ENCODE measurements around the gene PRIMA1.

Gene PRIMA1

DNA sequence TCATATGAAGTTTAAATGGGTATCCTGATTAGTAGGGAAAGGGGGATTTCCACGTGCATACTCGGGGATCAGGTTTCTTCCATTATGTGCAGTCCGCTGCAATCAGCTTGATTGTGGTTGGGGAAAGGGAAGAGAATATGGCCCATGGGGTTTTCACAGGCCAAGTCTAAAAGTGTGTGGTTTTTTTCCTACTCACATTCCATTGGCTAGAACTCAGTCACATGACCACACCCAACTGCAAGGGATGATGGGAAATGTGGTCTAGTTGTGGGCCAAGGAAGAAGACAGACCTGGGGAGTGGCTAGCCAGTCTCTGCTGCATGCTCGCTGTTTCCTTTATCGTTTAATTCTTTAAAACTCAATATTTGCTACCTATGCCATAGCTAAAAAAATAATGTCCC, 105.1 kb downstream of the PRIMA1 start:
- ATAC-seq (no peak), DNase-seq (no peak)
- Mint-ChIP-seq H3K4me1 (no peaks in the 10 kb centered on the region), H3K9me3 (no peaks in the 10 kb centered on the region), H3K27me3 (peaks cover 7% of the 10 kb centered on the region), H3K4me3 (no peak overlapping the region), H3K36me3 (ENCODE audit: low read depth) (no peaks in the 10 kb centered on the region), H3K27ac (no peak overlapping the region)

DNA sequence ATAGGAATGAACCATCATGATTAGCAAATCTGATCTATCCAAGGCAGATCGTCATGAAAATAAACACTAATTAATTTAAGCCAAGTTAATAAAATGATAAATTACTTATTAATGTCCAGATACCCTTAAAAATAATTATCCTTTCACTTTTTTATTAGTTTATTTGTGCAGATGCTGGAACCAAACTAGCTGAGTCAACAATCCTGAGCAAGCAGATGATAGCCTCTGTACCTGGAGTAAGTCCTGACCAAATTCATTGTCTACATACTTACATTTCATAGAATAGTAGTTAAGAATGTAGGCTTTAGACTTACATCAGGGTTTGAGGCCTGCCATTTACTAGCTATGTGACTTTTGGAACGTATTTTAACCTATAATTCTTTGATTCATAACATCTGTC, 105.8 kb downstream of the PRIMA1 start:
- H3K9me3 Mint-ChIP-seq = no peaks in the 10 kb centered on the region
- no peak for ATAC-seq
- DNase-seq = no peak
- H3K4me1 Mint-ChIP-seq = no peaks in the 10 kb centered on the region
- H3K36me3 Mint-ChIP-seq (ENCODE audit: low read depth) = no peaks in the 10 kb centered on the region
- no peak overlapping the region for H3K27ac Mint-ChIP-seq
- no peak overlapping the region for H3K4me3 Mint-ChIP-seq
- H3K27me3 Mint-ChIP-seq = peaks cover 4% of the 10 kb centered on the region

DNA sequence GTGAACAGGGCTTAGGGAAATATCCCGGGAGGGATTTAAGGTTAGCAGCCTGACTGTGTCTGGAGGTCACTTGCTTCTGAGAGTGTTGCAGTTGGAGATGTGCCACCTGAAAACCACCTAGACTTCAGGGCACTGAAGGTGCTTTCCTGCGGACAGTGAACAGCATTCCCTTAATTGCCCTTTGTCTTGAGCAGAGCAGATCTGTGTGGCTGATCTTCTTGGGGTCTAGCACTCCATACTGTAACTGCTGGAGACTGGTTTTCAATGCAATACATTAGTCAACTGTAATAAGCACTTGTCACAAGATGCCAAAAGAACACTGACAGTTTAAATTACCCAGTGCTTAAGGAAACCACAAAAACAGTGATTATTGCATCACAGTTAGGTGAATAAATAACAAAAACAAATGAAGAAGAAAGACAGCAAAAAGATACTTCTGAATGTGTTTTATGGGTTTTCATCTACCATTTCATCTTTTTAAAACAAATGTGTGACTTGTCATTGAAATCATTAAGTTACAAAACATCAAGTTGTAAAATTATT, 111.8 kb downstream of the PRIMA1 start:
- H3K27ac Mint-ChIP-seq = no peak overlapping the region
- no peaks in the 10 kb centered on the region for H3K4me1 Mint-ChIP-seq
- no peaks in the 10 kb centered on the region for H3K36me3 Mint-ChIP-seq (ENCODE audit: low read depth)
- H3K27me3 Mint-ChIP-seq = peaks cover 6% of the 10 kb centered on the region
- no peak for ATAC-seq
- no peaks in the 10 kb centered on the region for H3K9me3 Mint-ChIP-seq
- no peak for DNase-seq
- H3K4me3 Mint-ChIP-seq = no peak overlapping the region

DNA sequence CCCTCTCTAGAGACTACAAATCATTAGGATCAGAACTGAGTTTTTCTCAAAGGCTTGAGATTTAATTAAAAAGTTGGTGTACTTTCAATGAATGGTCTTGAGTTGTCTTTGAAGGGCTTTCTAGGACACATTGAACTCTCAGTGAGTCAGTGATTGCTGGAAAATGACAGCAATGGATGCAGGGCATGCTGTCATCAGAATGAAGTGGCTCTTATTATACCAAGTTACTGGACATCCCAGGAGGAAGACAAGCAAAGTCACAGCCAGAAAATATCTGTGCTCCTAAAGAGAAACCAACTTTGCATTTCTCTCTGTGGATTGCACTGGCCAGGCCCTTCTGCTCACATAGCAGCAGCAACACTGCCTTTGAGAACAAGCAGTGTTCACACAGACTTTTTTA, 112.6 kb downstream of the PRIMA1 start:
- H3K4me1 Mint-ChIP-seq = no peaks in the 10 kb centered on the region
- H3K27me3 Mint-ChIP-seq = peaks cover 6% of the 10 kb centered on the region

DNA sequence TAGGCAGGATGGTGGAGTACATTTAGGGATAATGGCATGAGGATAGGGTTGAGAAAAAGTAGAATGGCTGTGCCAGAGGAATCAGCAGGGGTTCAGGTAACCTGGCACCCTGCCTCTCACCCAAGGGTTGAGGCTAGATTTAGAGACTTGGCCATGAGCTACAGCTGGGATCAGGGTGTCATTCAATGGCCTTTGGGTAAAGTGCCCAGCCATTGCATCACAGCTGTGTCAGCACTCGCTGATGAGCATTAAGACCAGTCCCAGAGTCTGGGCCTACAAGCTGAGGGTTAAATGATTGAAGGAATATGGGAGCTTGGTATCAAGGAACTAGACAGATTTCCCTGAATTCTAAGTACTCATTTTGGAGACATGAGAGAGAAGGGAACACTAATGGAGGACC, 113.9 kb downstream of the PRIMA1 start:
- no peak overlapping the region for H3K27ac Mint-ChIP-seq
- H3K27me3 Mint-ChIP-seq = peaks cover 6% of the 10 kb centered on the region
- H3K9me3 Mint-ChIP-seq = no peaks in the 10 kb centered on the region
- H3K4me1 Mint-ChIP-seq = no peaks in the 10 kb centered on the region
- ATAC-seq (no peak), DNase-seq (no peak)
- no peak overlapping the region for H3K4me3 Mint-ChIP-seq
- no peaks in the 10 kb centered on the region for H3K36me3 Mint-ChIP-seq (ENCODE audit: low read depth)

More for the DNA sequence above, 112.6 kb downstream of the PRIMA1 start:
- DNase-seq (no peak), ATAC-seq (no peak)
- no peaks in the 10 kb centered on the region for H3K36me3 Mint-ChIP-seq (ENCODE audit: low read depth)
- no peaks in the 10 kb centered on the region for H3K9me3 Mint-ChIP-seq
- no peak overlapping the region for H3K27ac Mint-ChIP-seq
- H3K4me3 Mint-ChIP-seq = no peak overlapping the region

DNA sequence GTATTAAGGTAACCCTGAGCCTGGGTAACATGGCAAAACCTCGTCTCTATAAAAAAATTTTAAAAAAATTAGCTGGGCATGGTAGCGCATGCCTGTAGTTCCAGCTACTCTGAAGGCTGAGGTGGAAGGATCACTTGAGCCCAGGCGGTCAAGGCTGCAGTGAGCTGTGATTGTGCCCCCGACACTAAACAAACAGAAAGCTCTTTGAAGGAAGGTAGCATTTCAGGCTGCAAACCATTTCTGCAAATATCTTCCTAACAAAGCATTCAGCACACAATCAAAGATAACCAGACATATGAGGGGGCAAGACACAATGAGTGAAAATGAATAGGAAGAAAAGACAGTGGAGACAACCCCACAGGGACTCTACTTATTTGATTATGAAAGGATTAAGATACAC, 118.7 kb downstream of the PRIMA1 start:
- peaks cover 12% of the 10 kb centered on the region for H3K27me3 Mint-ChIP-seq
- no peaks in the 10 kb centered on the region for H3K4me1 Mint-ChIP-seq
- no peak overlapping the region for H3K4me3 Mint-ChIP-seq
- peaks cover 23% of the 10 kb centered on the region for H3K9me3 Mint-ChIP-seq
- no peak for ATAC-seq
- no peaks in the 10 kb centered on the region for H3K36me3 Mint-ChIP-seq (ENCODE audit: low read depth)
- no peak for DNase-seq
- H3K27ac Mint-ChIP-seq = no peak overlapping the region

Data from activated naive CD8-positive, alpha-beta T cell treated with anti-CD3 and anti-CD28 coated beads, Interleukin-2, amount 50 U/mL, for 24 hours (primary cell).